ENCODE results near the gene KLK8. TPM values are rescaled to one million over a fixed set of nuclear protein-coding genes. Genes with fewer than 3 reads are reported as not detected.

Gene KLK8
- polyA plus RNA-seq (2012; ENCODE audit: insufficient read depth, insufficient read length, low read depth), result not detected

GRCh38 chr19:51001515-51001914 is at the start of gene KLK8:
KLK8 (minus strand) TSS chr19:51001604; CDS start chr19:51001167, 437 bp downstream.
- no peak for TF ChIP-seq CTCF (IDR thresholded peaks at IDR 0.05; ENCODE audit: low read depth, low read length)
- Histone ChIP-seq H3K36me3 (no peaks in the 10 kb centered on the region), H3K4me3 (ENCODE audit: low read depth, low read length) (no peak within 1 kb of the TSS)

DNA sequence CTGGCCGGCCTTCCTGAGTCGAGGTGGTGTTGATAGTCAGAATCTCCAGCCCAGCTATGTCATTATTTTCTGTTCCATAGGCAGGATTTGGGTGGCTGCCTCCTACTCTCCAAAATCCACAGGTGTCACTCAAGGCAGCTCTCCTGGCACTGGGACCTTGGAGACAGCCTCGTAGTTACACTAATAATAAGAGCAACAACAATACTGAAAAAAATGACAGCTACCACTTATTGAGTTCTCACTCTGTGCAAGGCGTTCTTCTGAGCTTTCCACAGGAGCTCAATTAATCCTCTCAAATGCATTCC is 45.6 kb upstream of the KLK8 start:
- Histone ChIP-seq H3K4me3 (ENCODE audit: low read depth, low read length) (no peak overlapping the region), H3K4me1 (no peaks in the 10 kb centered on the region), H3K9me3 (no peaks in the 10 kb centered on the region), H3K36me3 (no peaks in the 10 kb centered on the region), H3K27me3 (peaks cover under 1% of the 10 kb centered on the region; the same call in 1 of the 2 replicates)
- no peak for TF ChIP-seq CTCF (IDR thresholded peaks at IDR 0.05; ENCODE audit: low read depth, low read length)
- DNase-seq, result no peak

More at GRCh38 chr19:51001515-51001914, at the start of gene KLK8:
- Histone ChIP-seq H3K4me1 (no peaks in the 10 kb centered on the region), H3K9me3 (no peaks in the 10 kb centered on the region), H3K27me3 (peaks cover 4% of the 10 kb centered on the region)
- DNase-seq, result no peak

- no peaks in the 10 kb centered on the region for H3K27me3 ChIP-seq
- no peaks in the 10 kb centered on the region for H3K9me3 ChIP-seq
- no peak overlapping the region for H3K4me3 ChIP-seq (ENCODE audit: low read depth, low read length)
- no peak for DNase-seq
- H3K36me3 ChIP-seq, result no peaks in the 10 kb centered on the region
- no peak for TF ChIP-seq CTCF (IDR thresholded peaks at IDR 0.05; ENCODE audit: low read depth, low read length)
- no peaks in the 10 kb centered on the region for H3K4me1 ChIP-seq
These were observed 42.9 kb upstream of the KLK8 start for GRCh38 chr19:51044327-51044726.

DNA sequence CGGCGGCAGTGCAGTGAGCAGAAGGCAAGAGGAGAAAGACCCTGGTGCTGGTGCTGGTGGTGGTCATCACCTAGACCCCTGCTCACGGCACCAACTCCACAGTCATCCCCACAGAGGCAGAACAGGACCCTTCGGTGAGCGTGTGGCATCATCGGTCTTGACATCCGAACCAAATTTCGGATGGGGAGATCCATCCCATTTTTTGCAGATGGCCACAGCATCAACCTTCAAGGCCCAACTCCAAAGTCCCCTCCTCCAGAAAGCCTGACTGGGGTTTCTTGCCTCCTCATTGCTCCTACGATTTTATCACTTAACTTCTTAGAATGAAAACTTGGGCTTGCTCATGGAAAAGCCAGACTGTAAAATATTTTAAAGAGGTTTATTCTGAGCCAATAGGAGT is 42.1 kb upstream of the KLK8 start:
- no peaks in the 10 kb centered on the region for H3K27me3 ChIP-seq
- TF ChIP-seq CTCF (IDR thresholded peaks at IDR 0.05; ENCODE audit: low read depth, low read length), result no peak
- H3K36me3 ChIP-seq, result no peaks in the 10 kb centered on the region

GRCh38 chr19:51040151-51040550 is 38.7 kb upstream of the KLK8 start:
- Histone ChIP-seq H3K4me1 (no peaks in the 10 kb centered on the region), H3K36me3 (no peaks in the 10 kb centered on the region), H3K4me3 (ENCODE audit: low read depth, low read length) (no peak overlapping the region), H3K9me3 (no peaks in the 10 kb centered on the region), H3K27me3 (peaks cover 3% of the 10 kb centered on the region; the same call in 1 of the 2 replicates)
- DNase-seq, result no peak
- no peak for TF ChIP-seq CTCF (IDR thresholded peaks at IDR 0.05; ENCODE audit: low read depth, low read length)

More for the DNA sequence above, 42.1 kb upstream of the KLK8 start:
- no peak for DNase-seq
- H3K9me3 ChIP-seq, result no peaks in the 10 kb centered on the region
- no peaks in the 10 kb centered on the region for H3K4me1 ChIP-seq
- H3K4me3 ChIP-seq (ENCODE audit: low read depth, low read length), result no peak overlapping the region

DNA sequence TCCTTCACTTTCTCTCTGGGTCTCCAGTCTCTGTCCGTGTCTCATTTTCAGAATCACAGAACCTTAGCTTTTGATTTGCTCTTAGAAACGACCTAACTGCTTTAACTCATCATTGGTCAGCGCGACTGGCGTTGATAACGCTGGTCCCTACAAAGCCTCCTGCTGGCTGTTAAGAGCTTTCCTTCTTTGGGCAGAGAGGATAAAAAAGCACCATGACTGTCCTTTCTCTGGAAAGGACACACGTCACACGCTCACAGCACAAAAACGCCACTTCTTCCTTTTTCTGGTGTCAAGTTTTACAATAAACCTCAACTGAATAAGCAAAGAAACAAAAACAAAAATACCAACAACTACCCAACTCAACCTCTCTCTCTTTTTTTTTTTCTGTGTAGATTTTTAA is 35.1 kb upstream of the KLK8 start:
- Histone ChIP-seq H3K9me3 (no peaks in the 10 kb centered on the region), H3K4me1 (no peaks in the 10 kb centered on the region), H3K36me3 (no peaks in the 10 kb centered on the region), H3K4me3 (ENCODE audit: low read depth, low read length) (no peak overlapping the region), H3K27me3 (peaks cover 3% of the 10 kb centered on the region)
- no peak for DNase-seq
- TF ChIP-seq CTCF (IDR thresholded peaks at IDR 0.05; ENCODE audit: low read depth, low read length), result no peak

Data from BE2C (cell line).